ENCODE data around the gene UGT1A6. TPM values are rescaled to one million over a fixed set of nuclear protein-coding genes. Genes with fewer than 3 reads are reported as not detected.

The UGT1A6 gene
- total RNA-seq, 1 experiment from 2014 or later = not detected

- H3K27me3 Mint-ChIP-seq (ENCODE audit: low read depth) = peaks cover 4% of the 10 kb centered on the region; the same call in 1 of the 2 replicates
- no peak for DNase-seq (ENCODE audit: low spot score)
- TF ChIP-seq NR2C2 (CRISPR knock-in tag; IDR thresholded peaks at IDR 0.05) (no peak), ZNF263 (CRISPR knock-in tag; IDR thresholded peaks at IDR 0.05; ENCODE audit: low read depth) (no peak), TP53 (CRISPR knock-in tag; IDR thresholded peaks at IDR 0.05) (no peak), KAT7 (CRISPR knock-in tag; IDR thresholded peaks at IDR 0.05; ENCODE audit: borderline replicate concordance) (no peak), ZNF317 (CRISPR knock-in tag; IDR thresholded peaks at IDR 0.05; ENCODE audit: borderline replicate concordance, low read depth) (no peak), ZNF532 (CRISPR knock-in tag; IDR thresholded peaks at IDR 0.05; ENCODE audit: borderline replicate concordance) (no peak)
- H3K27ac Mint-ChIP-seq = no peak overlapping the region
- peaks cover 10% of the 10 kb centered on the region; the same call in 1 of the 2 replicates for H3K4me1 Mint-ChIP-seq
- H3K36me3 Mint-ChIP-seq = no peaks in the 10 kb centered on the region
- H3K4me3 Mint-ChIP-seq = no peak overlapping the region
- ChIA-PET CTCF (no interaction called here), POLR2A (no interaction called here)
- ATAC-seq = no peak
- H3K9me3 Mint-ChIP-seq = 0 out of 2 replicates have a peak, but pooled peaks cover 4% of the 10 kb centered on the region
These were observed 8.1 kb upstream of the UGT1A6 start for GRCh38 chr2:233684640-233685039.

- ChIA-PET POLR2A (no interaction called here), CTCF (no interaction called here)
- Mint-ChIP-seq H3K36me3 (no peaks in the 10 kb centered on the region), H3K27me3 (ENCODE audit: low read depth) (no peaks in the 10 kb centered on the region), H3K4me1 (peaks cover 20% of the 10 kb centered on the region), H3K9me3 (0 out of 2 replicates have a peak, but pooled peaks cover 4% of the 10 kb centered on the region), H3K4me3 (no peak overlapping the region), H3K27ac (no peak overlapping the region)
- ATAC-seq = no peak
- DNase-seq (ENCODE audit: low spot score) = no peak
- no peak for TF ChIP-seq FOXP4 (CRISPR knock-in tag; IDR thresholded peaks at IDR 0.05)
- TF ChIP-seq CDX4 (CRISPR knock-in tag; IDR thresholded peaks at IDR 0.05; ENCODE audit: borderline replicate concordance) = no peak
- no peak for TF ChIP-seq NFATC4 (CRISPR knock-in tag; IDR thresholded peaks at IDR 0.05)
- TF ChIP-seq MXD4 (CRISPR knock-in tag; IDR thresholded peaks at IDR 0.05; ENCODE audit: borderline replicate concordance) = no peak
- TF ChIP-seq ZNF219 (CRISPR knock-in tag; IDR thresholded peaks at IDR 0.05; ENCODE audit: borderline replicate concordance) = no peak
- TF ChIP-seq ATF2 (CRISPR knock-in tag; IDR thresholded peaks at IDR 0.05; ENCODE audit: borderline replicate concordance, low read depth) = no peak
- no peak for TF ChIP-seq ESRRA (CRISPR knock-in tag; IDR thresholded peaks at IDR 0.05; ENCODE audit: borderline replicate concordance)
- no peak for TF ChIP-seq TEAD1 (CRISPR knock-in tag; IDR thresholded peaks at IDR 0.05)
- TF ChIP-seq SP1 (CRISPR knock-in tag; conservative IDR thresholded peaks at IDR 0.05) = no peak
- TF ChIP-seq ATF1 (CRISPR knock-in tag; IDR thresholded peaks at IDR 0.05) = no peak
- no peak for TF ChIP-seq EMX1 (CRISPR knock-in tag; IDR thresholded peaks at IDR 0.05)
- no peak for TF ChIP-seq E2F4 (CRISPR knock-in tag; IDR thresholded peaks at IDR 0.05; ENCODE audit: borderline replicate concordance, low read depth)
- TF ChIP-seq PREB (CRISPR knock-in tag; IDR thresholded peaks at IDR 0.05; ENCODE audit: borderline replicate concordance) = no peak
- TF ChIP-seq JAZF1 (CRISPR knock-in tag; IDR thresholded peaks at IDR 0.05) = no peak
- no peak for TF ChIP-seq NR3C1 (CRISPR knock-in tag; conservative IDR thresholded peaks at IDR 0.05; ENCODE audit: low read depth)
These were observed 5.8 kb upstream of the UGT1A6 start for GRCh38 chr2:233686928-233687327.
